HG02678 (cell line): ENCODE data around the gene STIP1.
A peak's percentile ranks its signal among the peaks of the same experiment; 100 is the strongest.

ENCODE experiments used
- ATAC-seq: cut with Tn5 transposase; IDR thresholded peaks from one replicate; pipeline ENCODE4 v1.9.1; 2021; ENCODE audit warnings: mild to moderate bottlenecking, moderate library complexity; ENCODE audit not compliant: unreplicated experiment

STIP1 gene

DNA sequence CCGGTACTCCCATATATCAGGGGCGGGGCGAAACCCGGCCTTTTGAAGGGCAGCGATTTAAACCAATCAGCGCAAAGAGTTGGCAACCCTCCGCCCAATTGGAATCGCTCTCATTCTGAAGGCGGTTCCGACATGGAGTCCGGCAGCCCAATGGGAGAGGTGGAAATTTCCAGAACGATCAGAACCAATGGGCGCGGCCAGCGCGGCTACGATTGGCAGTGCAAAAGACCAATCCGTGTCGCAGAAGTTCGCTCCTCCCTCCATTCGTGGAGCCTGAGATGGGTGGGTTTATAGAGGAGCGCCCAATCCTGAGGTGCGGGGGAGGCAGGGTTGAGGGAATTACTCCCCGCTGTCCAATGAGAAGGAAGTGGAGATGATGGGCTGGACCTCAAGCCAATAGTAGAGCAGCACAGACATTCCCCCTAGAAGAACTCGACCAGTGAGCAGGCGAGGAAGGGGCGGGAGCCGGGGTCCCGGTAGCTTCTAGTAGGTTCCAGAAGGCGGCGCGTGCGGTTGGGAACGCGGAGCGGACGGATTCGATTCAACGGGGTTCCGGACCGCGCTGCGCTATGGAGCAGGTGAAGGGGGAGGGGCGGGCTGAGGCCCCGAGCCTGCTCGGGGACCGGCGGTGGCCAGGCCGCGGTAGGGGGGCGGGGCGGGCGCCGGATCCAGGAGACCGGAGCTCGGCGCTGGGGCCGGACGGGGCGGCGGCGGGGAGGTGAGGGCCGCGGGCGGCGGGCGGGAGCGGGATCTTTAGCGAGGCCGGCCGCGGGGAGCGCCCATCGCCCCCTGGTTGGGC lies at the start of gene STIP1:
STIP1 (plus strand) TSS at position 479 of the 799 bp plus-strand sequence; CDS start at position 570, 91 bp downstream.
- ATAC-seq: peak; percentile 84

DNA sequence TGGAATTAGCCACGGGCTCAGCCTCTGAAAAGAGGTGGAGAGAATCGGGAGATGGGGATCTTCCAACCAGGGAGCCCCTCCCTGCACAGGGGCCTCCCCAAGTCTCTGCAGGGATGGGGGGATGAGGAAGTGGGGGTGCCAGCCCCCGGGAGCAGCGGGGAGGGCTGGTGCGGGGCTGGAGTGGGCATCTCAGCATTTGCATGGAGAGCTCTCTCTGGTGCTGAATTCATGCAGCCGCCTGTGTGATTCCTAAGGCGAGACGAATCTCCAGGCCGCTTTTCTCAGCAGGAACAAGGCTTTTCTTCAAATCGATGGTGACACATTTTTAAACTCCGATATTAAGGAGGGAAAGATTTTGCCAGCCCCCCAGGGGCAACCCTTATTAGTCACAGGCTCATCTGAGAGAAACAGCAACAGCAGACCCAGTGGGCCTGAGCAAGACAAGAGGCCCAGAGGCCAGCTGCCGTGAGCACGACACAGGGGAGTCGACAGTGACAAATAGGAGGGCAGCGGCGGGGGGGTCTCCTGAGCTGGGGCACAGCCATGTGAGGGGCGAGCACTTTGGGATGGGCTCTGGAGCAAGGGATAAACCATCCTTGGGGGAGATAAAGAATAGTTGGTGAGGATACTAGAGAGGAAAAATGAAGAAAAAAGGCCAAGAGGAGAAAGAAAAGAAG lies 49.1 kb upstream of the STIP1 start:
- no peak for ATAC-seq

DNA sequence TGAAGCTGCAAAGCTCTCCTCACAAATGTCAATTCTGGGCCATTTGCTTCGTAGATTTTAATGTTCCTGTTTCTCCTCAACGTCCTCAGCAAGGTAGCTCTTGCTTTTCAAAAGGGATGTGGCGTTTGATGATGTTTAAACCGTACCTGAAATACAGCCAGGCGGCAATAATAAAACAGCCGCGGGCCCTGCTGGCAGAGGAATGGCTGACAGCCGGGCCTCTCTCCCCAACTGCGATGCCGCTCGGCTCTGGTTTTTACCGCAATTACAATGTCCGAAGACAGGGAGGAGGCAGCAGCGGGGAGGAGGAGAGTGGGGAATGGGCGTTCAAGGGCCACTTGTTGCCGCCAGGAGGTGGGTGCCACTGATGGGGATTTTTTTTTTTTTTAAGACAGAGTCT lies 47.6 kb upstream of the STIP1 start:
- ATAC-seq: no peak

DNA sequence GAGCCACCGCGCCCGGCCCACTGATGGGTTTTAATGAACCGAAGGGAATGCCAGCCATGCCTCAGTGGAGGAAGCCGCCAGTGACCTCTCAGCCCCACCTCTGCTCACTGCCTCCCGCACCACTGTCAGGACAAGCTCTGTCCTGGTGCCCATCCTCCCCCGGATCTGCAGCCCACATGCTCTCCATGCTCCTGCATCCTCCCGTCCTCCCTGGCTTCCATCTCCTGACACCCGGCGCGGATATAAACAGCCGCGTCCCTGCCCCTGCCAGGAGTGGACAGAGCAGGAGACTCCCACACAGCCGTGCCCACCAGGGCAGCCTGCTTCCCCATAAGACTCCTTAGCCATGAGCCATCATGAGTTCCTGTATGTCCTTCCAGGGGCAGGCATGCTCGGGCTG lies 46.9 kb upstream of the STIP1 start:
- no peak for ATAC-seq

DNA sequence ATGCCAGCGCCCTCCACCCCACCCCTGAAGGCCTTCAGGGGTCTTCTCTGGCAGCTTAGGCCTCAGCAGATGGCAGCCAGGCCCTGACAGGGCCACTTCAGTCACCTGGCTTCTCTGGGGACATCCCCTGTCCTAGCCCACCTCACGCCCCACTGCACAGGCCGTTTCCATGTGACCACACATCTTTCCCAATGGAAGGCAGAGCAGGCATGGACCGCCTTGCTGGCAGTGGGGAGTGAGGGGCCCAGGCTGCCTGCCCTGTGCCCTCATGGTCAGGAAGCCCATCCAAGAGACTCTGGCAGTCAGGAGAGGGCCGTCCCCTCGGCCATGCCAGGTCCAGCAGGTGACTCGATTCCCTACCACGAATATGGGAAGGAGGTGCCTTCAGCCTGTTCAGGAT lies 45.9 kb upstream of the STIP1 start:
- no peak for ATAC-seq

DNA sequence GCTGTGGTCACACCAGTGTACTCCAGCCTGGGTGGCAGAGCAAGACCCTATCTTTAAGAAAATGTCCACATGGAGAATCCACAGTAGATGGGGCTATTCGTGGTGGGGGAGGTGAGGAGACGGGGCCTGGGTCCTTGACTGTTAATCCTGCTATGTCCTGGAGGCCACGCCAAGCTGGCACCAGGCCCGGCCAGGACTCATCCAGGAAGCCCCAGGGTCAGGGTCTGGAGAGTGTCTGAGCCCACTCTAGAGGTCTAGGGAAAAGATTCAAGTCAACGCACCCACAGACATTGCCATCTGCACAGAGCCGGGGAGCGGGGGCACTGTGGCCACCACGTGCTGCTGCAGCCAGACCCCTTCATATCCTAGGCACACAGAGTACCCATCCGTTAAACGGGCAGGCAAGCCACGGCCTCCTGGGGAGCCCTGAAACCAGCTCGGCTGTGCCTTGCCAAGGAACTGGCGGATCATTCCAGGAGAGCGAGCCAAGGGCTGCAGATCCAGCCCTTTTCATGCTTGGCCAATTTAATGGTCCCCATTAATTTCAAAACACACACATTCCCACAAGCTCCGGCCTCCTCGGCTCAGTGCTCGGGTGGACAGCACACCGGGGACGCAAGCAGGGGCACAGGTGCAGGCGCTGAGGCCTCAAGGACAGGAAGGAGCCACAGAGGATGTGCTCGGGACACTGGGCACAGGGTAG lies 44.7 kb upstream of the STIP1 start:
- ATAC-seq: no peak

DNA sequence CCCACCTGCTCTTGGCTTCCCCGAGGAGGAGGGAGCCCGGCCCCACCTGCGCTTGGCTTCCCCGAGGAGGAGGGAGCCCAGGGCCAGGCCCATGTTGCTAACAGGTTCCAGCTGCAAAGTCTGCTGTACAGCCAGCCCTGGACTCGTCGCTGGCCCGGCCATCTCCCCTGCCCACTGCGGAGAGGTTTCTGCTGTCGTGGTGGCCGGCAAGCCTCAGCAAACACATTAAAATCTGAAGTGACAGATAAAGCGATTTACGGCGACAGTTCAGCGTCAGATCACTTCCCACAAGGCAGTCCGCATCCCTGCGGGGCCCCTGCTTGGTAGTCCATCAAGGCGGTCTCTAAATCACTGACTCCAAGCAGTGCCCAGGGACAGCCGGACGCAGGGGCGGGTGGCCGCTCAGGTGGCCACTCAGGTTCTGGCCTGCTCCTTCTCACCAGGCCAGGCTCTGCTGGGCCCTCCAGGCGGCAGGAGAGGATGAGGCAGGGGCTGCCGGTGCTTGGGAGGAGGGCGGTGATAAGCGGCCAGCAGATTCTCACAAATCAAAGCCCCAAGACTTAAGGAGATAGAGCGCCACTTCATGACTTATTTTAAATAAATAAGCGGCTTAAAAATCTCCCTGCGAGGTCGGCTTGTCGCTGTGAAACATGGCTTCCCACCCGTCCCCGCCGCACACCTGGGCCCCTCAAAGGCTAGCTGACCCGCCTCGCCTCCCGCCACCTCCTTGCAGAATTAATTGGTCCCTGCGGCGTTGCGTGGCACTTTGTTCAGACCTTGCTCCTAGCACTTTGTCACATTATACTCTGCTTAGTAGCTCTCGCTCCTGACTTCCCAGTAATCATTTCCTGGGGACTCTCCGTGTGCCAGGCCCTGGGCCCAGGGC lies 41.1 kb upstream of the STIP1 start:
- ATAC-seq: no peak

DNA sequence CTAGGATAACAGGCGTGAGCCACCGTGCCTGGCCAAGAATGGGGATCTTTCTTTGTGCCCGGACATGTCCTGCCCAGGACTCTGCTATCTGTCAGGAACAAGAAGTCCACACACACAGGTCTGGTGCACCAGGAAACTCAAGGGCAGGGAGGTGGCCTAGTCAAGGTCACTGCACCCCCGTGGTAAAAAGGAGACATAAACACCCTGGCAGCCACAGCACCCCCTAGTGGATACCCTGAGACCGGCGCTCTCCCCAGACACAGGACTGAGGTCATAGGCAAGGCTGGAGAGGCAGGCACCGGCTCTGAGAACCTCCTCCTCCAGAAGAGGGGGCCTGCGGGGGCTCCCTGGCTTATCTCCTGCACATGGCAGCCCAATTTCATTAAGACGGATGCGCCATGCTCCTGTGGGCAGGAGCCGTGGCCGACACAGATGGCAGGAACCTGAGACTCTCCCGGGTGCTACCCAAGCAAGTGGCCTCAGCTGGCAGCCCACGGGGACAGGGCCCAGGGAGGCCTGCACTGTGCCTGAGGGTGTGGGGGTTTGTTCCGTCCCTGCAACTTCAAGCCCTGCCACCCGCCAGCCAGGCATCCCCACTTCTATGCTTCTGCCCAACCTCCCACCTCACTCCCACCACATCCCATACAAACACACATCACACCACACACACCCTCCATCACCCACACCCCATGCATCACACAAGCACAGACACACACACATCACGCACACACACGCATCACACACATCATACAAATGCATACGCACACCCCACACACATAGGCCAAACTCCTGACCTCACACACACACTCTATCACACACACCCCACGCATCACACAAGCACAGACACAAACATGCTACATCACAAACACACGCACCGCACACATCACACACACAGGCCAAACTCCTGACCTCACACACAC lies 39.7 kb upstream of the STIP1 start:
- ATAC-seq: no peak

DNA sequence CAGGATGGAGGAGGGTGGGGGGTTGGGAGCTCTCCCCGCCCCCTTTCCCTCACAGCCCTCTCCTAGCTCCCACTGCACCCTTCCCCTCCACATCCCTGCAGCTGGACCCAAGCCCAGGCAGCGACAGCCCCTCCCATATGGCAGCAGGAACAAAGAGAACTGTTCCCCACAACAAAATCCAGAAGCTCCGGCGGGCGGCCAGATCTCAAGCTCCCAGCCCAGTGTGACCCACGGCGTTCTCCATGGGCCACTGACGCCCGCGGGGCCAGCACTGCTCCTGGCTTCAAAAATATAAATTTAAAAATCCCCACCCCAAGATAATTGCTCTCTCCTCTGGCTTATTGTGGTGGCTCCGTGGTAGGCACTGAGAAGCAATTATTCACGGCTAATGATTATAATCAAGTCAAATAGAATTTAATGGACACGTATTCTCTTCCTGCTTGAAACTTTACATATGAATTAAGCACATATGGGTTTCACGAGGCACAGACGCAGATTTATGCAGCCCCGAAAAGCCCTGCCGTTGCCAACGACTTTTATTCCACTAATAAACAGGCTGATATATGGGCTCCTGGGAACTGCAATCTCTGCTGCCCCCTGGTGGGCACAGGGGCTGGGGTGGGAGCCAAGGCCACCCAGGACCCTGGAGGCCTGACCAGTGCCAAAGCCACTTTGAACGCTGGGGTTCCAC lies 37.6 kb upstream of the STIP1 start:
- no peak for ATAC-seq

DNA sequence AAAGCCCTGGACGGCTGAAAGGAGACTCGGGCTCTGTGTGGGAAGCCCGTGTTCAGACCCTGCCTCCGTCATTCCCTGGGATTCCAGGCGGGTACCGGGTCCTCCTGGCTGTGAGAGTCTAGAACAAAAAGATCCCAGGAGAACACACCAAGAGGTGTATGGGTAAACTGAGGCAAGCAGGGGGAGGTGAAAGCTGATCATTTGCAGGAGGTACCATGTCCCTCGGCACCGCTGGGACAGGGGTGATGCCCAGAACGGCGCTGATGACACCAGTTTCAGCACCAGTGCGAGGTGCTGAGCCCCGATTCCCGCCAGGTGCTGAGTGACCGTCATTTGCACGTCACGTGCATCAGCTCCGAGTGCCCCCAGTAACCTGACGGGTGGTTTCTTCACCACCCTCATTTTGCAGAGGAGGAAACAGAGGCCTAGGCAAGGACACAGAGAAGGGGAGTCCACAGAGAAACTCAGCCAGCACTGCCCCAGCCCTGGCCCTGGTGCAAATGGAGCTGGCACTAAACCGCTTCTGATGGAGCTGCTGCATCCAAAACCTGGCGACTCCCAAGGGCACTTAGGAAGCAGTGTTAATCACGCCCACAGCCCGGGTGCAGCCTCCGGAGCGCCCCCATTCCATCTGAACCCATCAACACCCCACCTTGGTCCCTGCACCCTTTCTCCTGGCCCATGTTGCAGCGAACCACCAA lies 36.9 kb upstream of the STIP1 start:
- no peak for ATAC-seq

DNA sequence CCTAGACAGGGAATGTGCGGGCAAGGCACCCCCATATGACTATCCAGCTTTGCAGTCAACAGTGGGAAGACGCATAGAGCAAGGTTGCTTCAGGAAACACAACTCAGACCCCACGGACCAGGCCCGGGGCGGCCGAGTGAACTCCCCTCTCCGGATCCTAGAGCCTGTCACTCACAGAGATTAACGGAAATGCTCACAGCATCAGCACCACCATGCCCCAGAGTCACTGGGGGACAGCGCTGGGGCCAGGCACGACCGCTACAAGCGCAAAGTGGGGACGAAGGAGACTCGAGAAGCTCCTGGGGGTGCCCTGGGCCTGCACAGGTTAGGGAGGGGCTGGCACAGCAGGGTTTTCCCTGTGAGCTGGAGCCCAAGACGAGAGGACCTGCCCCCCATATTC lies 35.9 kb upstream of the STIP1 start:
- no peak for ATAC-seq

DNA sequence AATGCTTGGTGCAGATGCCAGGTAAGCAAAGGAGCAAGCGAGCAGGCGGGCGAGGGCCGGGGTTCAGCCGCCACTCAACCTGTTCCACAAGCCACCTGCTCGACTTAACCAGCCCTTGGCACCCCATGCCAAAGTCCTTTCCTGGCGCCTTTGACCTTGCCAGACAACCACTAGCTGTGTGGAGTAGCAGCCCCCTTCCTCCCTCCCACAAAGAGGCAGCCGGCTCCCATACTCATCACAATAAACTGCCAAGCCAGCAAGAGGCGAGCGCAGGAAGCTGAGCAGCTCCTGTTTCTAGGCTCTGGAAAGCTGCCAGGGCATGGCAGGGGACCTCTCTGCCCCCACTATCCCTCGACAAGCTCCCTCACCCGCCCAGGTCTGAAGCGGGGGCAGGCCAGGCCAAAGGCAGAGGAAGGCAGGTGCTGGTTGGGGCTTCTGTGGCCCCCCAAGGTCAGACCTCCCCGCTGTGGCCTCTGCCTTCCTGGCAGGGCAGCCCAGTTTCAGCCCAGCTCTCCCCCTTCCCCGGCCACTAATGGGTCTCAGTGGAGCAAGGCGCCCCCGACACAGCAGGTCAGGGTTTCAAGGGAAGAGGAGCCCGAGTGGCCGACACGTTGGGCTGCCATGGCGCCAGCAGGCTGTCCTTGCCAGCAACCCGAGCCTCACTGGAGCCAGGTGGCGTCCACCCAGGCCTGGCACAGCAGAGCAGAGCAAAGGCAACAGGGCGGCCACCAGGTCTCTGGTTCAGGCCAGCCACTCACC lies 35.3 kb upstream of the STIP1 start:
- no peak for ATAC-seq

DNA sequence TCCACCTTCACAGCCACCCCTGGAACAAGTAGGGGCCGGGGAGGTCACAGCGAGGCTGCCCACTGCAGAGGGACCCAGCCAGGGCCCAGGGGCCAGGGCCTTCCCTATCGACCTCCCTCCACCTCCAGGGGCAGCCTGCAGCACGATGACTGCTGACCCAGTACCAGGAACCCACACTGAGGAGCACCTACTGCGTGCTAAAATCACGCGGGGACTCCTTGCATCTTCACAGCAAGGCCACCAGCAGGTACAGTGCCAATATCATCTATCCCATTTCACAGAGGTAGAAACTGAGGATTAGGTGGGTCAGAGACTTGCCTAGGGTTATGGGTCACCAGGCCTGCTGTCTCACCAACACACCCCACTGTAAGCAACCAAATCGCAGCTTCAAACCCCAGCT lies 34.6 kb upstream of the STIP1 start:
- ATAC-seq: no peak

DNA sequence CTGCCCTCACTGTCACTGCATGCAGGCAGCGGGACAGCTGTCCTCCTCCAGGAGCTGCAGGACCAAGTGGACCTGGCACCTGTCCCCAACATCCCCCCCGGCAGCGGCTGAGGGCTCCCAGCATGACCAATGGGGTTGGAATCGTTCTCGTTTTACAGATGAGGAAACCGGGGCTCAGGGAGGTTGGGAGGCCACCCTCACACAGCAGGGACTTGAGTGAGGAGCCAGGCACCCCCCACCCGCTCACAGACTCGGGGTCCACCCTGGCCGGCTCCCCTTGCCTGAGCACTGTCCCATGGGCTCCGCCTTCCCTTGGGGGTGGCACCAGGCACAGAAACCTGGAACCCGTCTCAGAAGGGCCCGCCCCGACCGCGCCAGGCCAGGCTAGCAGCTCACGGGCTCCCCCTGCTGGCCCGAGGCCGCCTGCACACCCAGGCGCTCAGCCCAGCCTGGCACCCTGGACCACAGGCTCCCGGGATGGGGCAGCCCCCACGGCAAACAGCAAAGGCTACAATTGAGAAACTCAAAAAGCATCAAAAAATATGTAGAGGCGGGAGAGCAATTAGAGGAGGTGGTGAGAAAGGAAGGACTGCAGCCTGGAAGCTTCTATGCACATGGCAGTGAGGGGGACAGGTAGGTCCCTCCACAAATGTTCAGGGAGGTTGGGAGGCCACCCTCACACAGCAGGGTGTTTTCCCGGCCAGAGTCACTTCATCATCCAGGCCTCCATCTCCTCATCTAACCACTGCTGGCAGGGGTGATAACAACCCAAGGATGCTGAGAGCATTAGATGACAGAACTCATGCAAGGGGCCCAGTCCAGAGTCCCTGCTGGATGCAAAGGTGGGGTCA lies 32.9 kb upstream of the STIP1 start:
- ATAC-seq: peak; percentile 63

DNA sequence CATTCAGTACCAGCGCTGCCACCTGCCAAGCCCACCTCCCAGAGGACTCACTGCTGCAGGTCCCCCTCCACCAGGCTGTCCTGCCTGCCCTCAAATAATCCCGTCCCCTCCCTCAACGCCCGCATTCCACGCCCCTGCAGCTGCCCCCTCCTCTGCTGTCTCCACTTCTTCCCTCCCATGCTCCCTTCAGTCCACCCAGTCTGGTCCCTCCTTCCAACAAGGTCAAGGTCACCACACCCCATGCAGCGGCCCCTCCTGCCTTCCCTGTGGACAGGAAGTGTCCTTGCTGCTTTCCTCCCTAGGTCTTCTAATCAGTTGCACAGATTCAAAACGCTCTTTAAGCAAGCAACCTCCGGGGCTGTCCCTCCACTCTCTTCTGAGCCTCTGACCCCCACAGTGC lies 32.2 kb upstream of the STIP1 start:
- no peak for ATAC-seq

DNA sequence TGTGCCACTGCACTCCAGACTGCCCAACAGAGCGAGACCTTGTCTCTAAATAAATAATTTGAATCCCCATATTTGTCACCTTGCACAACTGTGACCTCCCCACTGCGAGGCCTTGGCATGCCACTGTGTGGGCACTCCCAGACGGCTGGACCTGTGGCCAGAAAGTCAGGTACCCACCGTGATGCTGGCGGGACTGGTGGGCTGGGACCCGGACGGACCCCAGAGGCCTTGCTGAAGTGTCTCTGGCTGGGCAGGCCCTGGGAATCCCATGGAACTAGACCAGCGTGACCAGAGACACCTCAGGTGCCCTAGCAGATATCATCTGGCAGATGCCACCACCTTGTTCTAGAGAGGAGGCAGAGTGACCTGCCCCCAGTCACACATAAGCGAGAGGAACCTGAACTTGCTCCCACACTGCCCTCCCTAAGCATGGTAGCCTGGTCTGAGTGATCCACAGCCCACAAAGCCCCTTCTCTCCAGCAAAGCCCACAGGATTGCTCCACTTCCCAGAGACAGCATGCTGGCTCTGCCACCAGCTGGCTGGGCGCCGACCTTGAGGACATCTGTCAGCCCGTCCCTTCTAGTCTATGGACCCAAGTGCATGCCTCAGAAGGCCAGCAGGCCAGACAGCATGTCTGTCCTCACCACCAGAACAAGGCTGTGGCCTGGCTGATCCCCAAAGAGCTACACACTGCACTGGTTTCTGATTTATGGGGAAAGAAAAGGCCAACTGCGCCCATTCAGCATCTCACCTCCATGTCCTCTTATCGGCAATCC lies 29.5 kb upstream of the STIP1 start:
- no peak for ATAC-seq
